A673 (cell line): Measurements from ENCODE around the gene KRT82. TPM values are rescaled to one million over a fixed set of nuclear protein-coding genes. Genes with fewer than 3 reads are reported as not detected.

Experiments
- BruUV-seq: library from RNA; stranded (reverse); fragments of 400-500 nt; replicated peaks from 2 replicates; lab custom pipeline; 2021; lab: Mats Ljungman, UMichigan
- CTCF ChIA-PET: fragments of 300-600 bp; sonication (Branson Sonifier 250); formaldehyde crosslinking; loops from one replicate; lab custom pipeline; 2022; ENCODE audit warnings: antibody characterized with exemption; lab: Charles Lee
- POLR2A ChIA-PET: fragments of 300-600 bp; sonication (Branson Sonifier 250); formaldehyde crosslinking; loops from one replicate; lab custom pipeline; 2022; ENCODE audit warnings: antibody characterized with exemption; ENCODE audit not compliant: low non-redundant PET; lab: Charles Lee
- DNase-seq: peaks from one replicate; pipeline ENCODE4 v3.0.0-alpha.2; 2015; ENCODE audit warnings: low spot score
- H3K27ac ChIP-seq: fragments of 200-600 bp; sonication (generic); 2 replicates; pipeline ENCODE4 v1.5.1; 2016; ENCODE audit warnings: mixed run types, low read depth, mild to moderate bottlenecking, mixed read lengths, antibody characterized with exemption, low read length; ENCODE audit not compliant: poor library complexity, severe bottlenecking
- H3K27me3 ChIP-seq: fragments of 200-600 bp; sonication (generic); replicated peaks from 2 replicates; pipeline ENCODE4 v1.6.1; 2017; ENCODE audit warnings: mixed run types, low read depth, mild to moderate bottlenecking, mixed read lengths, antibody characterized with exemption, low read length; ENCODE audit not compliant: insufficient read depth, poor library complexity
- H3K36me3 ChIP-seq: fragments of 200-600 bp; sonication (generic); 2 replicates; pipeline ENCODE4 v1.6.1; 2016; ENCODE audit warnings: mixed run types, mild to moderate bottlenecking, mixed read lengths, antibody characterized with exemption, low read length; ENCODE audit not compliant: insufficient read depth, poor library complexity, severe bottlenecking
- H3K4me1 ChIP-seq: fragments of 200-600 bp; sonication (generic); 2 replicates; pipeline ENCODE4 v1.6.1; 2017; ENCODE audit warnings: mixed run types, mild to moderate bottlenecking, mixed read lengths, antibody characterized with exemption, low read length; ENCODE audit not compliant: insufficient read depth, poor library complexity, severe bottlenecking
- H3K4me3 ChIP-seq: fragments of 200-600 bp; sonication (generic); 2 replicates; pipeline ENCODE4 v1.5.1; 2016; ENCODE audit warnings: low read depth, mixed run types, mild to moderate bottlenecking, mixed read lengths, low read length; ENCODE audit not compliant: poor library complexity, severe bottlenecking
- H3K9me3 ChIP-seq: fragments of 200-600 bp; sonication (generic); 2 replicates; pipeline ENCODE4 v1.6.1; 2016; ENCODE audit warnings: mixed run types, low read depth, mild to moderate bottlenecking, mixed read lengths, antibody characterized with exemption, low read length; ENCODE audit not compliant: poor library complexity, severe bottlenecking
- EZH2 ChIP-seq: fragments of 200-600 bp; sonication (generic); IDR thresholded peaks from 2 replicates; pipeline ENCODE4 v1.6.1; 2017; ENCODE audit warnings: borderline replicate concordance, low read depth, mild to moderate bottlenecking, mixed read lengths, antibody characterized with exemption, low read length; ENCODE audit not compliant: poor library complexity, severe bottlenecking
- intact Hi-C: fragments of 100-400 bp; cut with micrococcal nuclease; formaldehyde crosslinking; loops from one replicate; pipeline ENCODE4 v1.10.0; 2022; ENCODE audit not compliant: unreplicated experiment
- total RNA-seq: library from RNA; stranded (reverse); gene quantifications from 2 replicates; pipeline ENCODE4 v1.2.3, GENCODE V29; 2021
- TF ChIP-seq, protein P1 (sequence below): fragments of 300-800, 200-600 bp; sonication (generic); conservative IDR thresholded peaks from 2 replicates; pipeline ENCODE4 v1.5.1; 2017; ENCODE audit warnings: low read depth, mild to moderate bottlenecking, antibody characterized with exemption, low read length, moderate library complexity, mixed read lengths

Gene KRT82
- total RNA-seq, 1 experiment from 2014 or later: not detected

DNA sequence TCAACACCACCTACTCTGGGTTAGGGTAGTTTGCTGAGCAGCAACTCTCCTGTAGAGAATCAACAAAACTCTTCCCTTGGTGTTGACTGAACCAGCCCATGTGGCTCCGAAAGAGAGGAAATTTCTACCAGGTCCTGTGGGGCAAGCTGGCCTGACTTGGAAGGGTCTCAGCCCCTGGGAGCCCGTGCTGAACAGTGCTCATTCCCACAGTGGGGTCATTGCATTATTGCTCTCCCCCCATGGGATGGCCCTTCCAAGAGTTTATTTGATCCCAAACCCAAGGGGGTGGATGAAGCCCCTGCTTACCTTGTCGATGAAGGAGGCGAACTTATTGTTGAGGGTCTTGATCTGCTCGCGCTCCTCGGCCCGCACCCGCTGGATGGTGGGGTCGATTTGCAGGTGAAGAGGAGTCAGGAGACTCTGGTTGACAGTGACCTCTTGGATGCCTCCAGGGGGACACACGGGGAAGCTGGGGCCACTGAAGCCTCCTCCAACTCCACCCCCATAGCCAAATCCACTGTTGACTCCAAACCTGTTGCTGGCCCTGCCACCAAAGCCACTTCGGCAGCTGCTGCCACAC lies 27.5 kb upstream of the KRT82 start:
- no peak for DNase-seq
- intact Hi-C loops: no loop called here
- Histone ChIP-seq H3K27ac (no peak overlapping the region), H3K4me3 (no peak overlapping the region), H3K4me1 (no peaks in the 10 kb centered on the region), H3K27me3 (peaks cover 40% of the 10 kb centered on the region), H3K9me3 (no peaks in the 10 kb centered on the region), H3K36me3 (no peaks in the 10 kb centered on the region)
- no TSS peak for BruUV-seq
- TF ChIP-seq, protein P1, sequence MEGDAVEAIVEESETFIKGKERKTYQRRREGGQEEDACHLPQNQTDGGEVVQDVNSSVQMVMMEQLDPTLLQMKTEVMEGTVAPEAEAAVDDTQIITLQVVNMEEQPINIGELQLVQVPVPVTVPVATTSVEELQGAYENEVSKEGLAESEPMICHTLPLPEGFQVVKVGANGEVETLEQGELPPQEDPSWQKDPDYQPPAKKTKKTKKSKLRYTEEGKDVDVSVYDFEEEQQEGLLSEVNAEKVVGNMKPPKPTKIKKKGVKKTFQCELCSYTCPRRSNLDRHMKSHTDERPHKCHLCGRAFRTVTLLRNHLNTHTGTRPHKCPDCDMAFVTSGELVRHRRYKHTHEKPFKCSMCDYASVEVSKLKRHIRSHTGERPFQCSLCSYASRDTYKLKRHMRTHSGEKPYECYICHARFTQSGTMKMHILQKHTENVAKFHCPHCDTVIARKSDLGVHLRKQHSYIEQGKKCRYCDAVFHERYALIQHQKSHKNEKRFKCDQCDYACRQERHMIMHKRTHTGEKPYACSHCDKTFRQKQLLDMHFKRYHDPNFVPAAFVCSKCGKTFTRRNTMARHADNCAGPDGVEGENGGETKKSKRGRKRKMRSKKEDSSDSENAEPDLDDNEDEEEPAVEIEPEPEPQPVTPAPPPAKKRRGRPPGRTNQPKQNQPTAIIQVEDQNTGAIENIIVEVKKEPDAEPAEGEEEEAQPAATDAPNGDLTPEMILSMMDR: no peak
- TF ChIP-seq EZH2: no peak
- CTCF ChIA-PET: no interaction called here
- POLR2A ChIA-PET: no interaction called here

DNA sequence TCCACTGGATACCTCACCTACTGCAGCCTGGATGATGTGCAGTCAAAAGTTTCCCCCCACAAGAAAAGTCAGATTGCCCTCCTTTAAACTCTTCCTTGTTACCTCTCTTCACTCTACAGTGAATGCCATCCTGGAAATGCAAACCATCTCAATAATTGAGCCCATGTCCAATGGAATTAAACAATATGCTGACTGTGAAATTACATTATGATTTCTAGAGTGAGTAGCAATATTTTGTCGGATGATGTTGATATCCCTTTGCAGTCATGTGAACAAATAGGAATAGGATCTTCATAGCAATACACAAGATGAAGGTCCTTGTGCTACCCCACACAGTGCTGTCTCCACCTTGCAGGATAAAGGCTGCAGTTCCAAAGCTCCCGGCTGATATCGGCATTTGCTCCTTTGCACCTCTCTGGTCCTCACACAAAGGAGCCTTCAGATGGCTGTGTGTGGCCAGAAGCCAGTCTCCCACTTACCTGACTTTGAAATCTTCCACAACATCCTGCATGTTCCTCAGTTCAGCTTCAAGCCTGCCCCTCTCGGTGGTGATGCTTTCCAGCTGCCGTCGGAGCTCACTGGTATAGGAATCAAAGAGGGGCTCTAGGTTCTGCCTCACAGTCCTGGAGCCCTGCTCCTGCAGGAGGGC lies 26.5 kb upstream of the KRT82 start:
- H3K27me3 ChIP-seq: peaks cover 43% of the 10 kb centered on the region
- CTCF ChIA-PET: no interaction called here
- H3K36me3 ChIP-seq: no peaks in the 10 kb centered on the region
- H3K4me3 ChIP-seq: no peak overlapping the region
- TF ChIP-seq, protein P1: no peak
- no peak for TF ChIP-seq EZH2
- no peak for DNase-seq
- BruUV-seq: no TSS peak
- intact Hi-C loops: no loop called here
- no peaks in the 10 kb centered on the region for H3K4me1 ChIP-seq
- no peak overlapping the region for H3K27ac ChIP-seq
- POLR2A ChIA-PET: no interaction called here
- no peaks in the 10 kb centered on the region for H3K9me3 ChIP-seq

DNA sequence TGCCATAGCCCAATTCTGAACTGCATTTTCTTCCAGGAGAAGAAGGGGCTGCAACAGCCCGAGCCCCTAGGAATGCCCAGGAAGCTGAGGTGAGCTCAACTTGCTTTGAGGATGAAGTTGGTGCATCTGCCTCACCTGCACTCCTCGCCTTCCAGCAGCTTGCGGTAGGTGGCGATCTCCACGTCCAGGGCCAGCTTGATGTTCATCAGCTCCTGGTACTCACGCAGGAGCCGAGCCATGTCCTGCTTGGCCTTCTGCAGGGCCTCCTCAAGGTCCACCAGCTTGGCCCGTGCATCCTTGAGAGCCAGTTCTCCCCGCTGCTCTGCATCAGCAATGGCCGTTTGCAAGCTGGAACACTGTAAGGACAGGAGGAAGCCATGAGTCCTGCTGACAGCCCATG lies 22.0 kb upstream of the KRT82 start:
- Histone ChIP-seq H3K27ac (no peak overlapping the region), H3K9me3 (no peaks in the 10 kb centered on the region), H3K27me3 (peaks cover 50% of the 10 kb centered on the region), H3K4me3 (no peak overlapping the region), H3K36me3 (no peaks in the 10 kb centered on the region), H3K4me1 (no peaks in the 10 kb centered on the region)
- no TSS peak for BruUV-seq
- TF ChIP-seq, protein P1: no peak
- TF ChIP-seq EZH2: no peak
- POLR2A ChIA-PET: no interaction called here
- CTCF ChIA-PET: no interaction called here
- intact Hi-C loops: no loop called here
- DNase-seq: no peak
